Hematopoietic multipotent progenitor cell (in vitro differentiated cells): ENCODE data around the gene PTAR1. TPM values are rescaled to one million over a fixed set of nuclear protein-coding genes. Genes with fewer than 3 reads are reported as not detected.
"Not testable (repeated sequence)": the region's sequence is repeated elsewhere in the genome, so short reads cannot be mapped to it uniquely, and the experiment has no call there.

Experiments
- DNase-seq, 3 donors: peaks; one replicate each; pipeline ENCODE4 v3.0.0-alpha.2; 2011 to 2015; ENCODE audit warnings: low read depth in 2 of 3, low spot score in 2 of 3
- total RNA-seq: library from RNA; depleted of rRNA; stranded (reverse); fragments of >200 nt; gene quantifications from one replicate; pipeline ENCODE4 v1.2.3, GENCODE V29; 2012

The PTAR1 gene
- total RNA-seq: 54.4 TPM

- peak; percentile 86 to 94 (median 92) for DNase-seq
These were observed at the start of gene PTAR1 for GRCh38 chr9:69759421-69760277. Gene PTAR1, minus strand, starts transcription at chr9:69760011. Its CDS starts 73 bp downstream, at chr9:69759938.

GRCh38 chr9:69809304-69809863 is 49.6 kb upstream of the PTAR1 start:
- DNase-seq: peak in 1 of 3 donors; percentile 35

- DNase-seq: peak in 1 of 3 donors; percentile 38
These were observed 46.8 kb upstream of the PTAR1 start for GRCh38 chr9:69806627-69807026.

GRCh38 chr9:69805962-69806515 is 46.2 kb upstream of the PTAR1 start:
- DNase-seq: peak in 1 of 3 donors; percentile 80

GRCh38 chr9:69801989-69802388 is 42.2 kb upstream of the PTAR1 start:
- DNase-seq: no peak

- DNase-seq: not testable (repeated sequence)
These were observed 40.2 kb upstream of the PTAR1 start for GRCh38 chr9:69800027-69800426.

- not testable (repeated sequence) for DNase-seq
These were observed 39.7 kb upstream of the PTAR1 start for GRCh38 chr9:69799521-69799920.

- DNase-seq: no peak
These were observed 38.9 kb upstream of the PTAR1 start for GRCh38 chr9:69798744-69799143.

GRCh38 chr9:69797675-69798074 is 37.9 kb upstream of the PTAR1 start:
- DNase-seq: peak in 1 of 3 donors; percentile 84

GRCh38 chr9:69794356-69794755 is 34.5 kb upstream of the PTAR1 start:
- DNase-seq: no peak

GRCh38 chr9:69785757-69786156 is 25.9 kb upstream of the PTAR1 start:
- no peak for DNase-seq

- no peak for DNase-seq
These were observed 13.4 kb upstream of the PTAR1 start for GRCh38 chr9:69773258-69773657.

- peak in 1 of 3 donors; percentile 18 for DNase-seq
These were observed 12.1 kb upstream of the PTAR1 start for GRCh38 chr9:69771775-69772418.

- no peak for DNase-seq
These were observed 8.9 kb upstream of the PTAR1 start for GRCh38 chr9:69768716-69769115.

GRCh38 chr9:69768101-69768500 is 8.3 kb upstream of the PTAR1 start:
- DNase-seq: no peak

GRCh38 chr9:69763862-69764261 is 4.1 kb upstream of the PTAR1 start:
- DNase-seq: not testable (repeated sequence)

- DNase-seq: no peak
These were observed 2.7 kb upstream of the PTAR1 start for GRCh38 chr9:69762527-69762926.

- no peak for DNase-seq
These were observed 433 bp upstream of the PTAR1 start for GRCh38 chr9:69760278-69760610.

GRCh38 chr9:69759021-69759420 is 790 bp downstream of the PTAR1 start:
- peak in 1 of 3 donors; percentile 19 for DNase-seq

- DNase-seq: no peak
These were observed 1.7 kb downstream of the PTAR1 start for GRCh38 chr9:69757996-69758675.

- no peak for DNase-seq
These were observed 4.6 kb downstream of the PTAR1 start for GRCh38 chr9:69755205-69755604.
